HG02610 (cell line): ENCODE data around the gene CLC.
"Not testable (repeated sequence)": the region's sequence is repeated elsewhere in the genome, so short reads cannot be mapped to it uniquely, and the experiment has no call there.

ENCODE experiments used
- ATAC-seq: cut with Tn5 transposase; IDR thresholded peaks from one replicate; pipeline ENCODE4 v1.9.1; 2021; ENCODE audit warnings: mild to moderate bottlenecking, moderate library complexity; ENCODE audit not compliant: unreplicated experiment

CLC gene

DNA sequence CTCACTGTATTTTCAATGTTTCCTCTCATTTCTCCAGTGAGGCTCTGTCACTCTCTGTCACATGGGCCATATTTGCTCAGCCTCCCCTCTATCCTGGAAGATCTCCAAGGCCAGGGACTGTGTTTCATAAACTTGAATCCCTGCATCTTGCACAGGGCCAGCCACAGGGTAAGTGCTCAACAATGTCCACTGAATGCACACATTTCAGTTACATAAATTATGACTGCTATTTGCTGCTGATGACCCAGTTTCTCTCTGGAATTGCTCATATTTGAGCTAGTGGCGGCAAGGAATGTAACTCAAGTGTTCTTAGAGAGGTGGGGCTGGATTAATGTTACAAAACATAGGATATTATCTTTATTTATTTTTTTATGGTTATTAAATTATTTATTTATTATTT is 6.1 kb downstream of the CLC start:
- no peak for ATAC-seq

DNA sequence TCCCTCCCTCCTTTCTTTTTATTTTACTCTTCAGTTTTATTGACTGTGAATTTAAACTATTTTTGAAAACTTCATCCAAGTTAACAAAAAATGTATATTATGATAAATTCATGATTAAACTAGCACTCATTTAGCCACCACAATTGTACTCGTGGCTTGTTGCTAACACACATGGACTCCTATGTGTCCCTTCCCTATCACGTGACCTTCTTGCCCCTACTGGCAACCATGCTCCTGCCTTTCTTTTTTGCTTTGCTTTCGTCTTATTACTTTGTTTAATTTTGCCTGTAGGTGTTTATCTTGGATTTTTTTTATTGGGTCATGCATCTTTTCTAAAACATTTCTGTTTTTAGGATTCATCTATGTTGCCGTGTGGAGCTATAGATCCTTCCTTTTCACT is 8.2 kb downstream of the CLC start:
- no peak for ATAC-seq

- ATAC-seq, result no peak
Observed at GRCh38 chr19:39728040-39728439, 9.8 kb downstream of the CLC start.

DNA sequence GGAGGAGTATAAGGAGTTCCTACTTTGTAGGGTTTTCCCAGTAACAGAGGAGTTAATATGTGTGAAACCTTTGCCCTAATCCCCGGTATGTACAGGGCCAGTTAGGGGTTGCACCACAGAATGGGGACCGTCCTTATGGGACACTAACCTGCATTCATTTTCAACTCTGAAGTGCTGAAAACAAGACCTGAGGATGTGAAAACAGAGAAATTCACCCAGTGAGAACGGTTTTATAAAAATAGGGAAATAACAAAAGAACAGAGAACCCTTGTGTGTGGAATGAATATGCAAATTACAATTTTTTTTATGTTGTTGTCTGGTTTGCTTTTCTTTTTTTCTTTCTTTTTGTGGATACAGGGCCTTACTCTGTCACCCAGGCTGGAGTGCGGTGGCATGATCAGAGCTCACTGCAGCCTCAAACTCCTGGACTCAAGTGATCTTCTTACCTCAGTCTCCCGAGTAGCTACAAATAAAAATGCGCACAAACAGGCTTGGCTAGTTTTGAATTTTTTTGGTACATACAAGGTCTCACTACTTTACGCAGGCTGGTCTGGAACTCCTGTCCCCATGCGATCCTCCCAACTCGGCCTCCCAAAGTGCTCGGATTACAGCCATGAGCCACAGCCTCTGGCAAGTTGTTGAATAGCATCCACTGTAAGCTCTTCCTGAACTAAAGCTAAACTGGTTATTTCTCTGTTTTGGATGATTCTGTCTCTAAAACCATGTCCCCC is 10.6 kb downstream of the CLC start:
- no peak for ATAC-seq

GRCh38 chr19:39725995-39726394 is 11.8 kb downstream of the CLC start:
- ATAC-seq, result no peak

GRCh38 chr19:39720144-39720543 is 17.7 kb downstream of the CLC start:
- ATAC-seq, result not testable (repeated sequence)

GRCh38 chr19:39710333-39710890 is 27.4 kb downstream of the CLC start:
- ATAC-seq, result no peak

DNA sequence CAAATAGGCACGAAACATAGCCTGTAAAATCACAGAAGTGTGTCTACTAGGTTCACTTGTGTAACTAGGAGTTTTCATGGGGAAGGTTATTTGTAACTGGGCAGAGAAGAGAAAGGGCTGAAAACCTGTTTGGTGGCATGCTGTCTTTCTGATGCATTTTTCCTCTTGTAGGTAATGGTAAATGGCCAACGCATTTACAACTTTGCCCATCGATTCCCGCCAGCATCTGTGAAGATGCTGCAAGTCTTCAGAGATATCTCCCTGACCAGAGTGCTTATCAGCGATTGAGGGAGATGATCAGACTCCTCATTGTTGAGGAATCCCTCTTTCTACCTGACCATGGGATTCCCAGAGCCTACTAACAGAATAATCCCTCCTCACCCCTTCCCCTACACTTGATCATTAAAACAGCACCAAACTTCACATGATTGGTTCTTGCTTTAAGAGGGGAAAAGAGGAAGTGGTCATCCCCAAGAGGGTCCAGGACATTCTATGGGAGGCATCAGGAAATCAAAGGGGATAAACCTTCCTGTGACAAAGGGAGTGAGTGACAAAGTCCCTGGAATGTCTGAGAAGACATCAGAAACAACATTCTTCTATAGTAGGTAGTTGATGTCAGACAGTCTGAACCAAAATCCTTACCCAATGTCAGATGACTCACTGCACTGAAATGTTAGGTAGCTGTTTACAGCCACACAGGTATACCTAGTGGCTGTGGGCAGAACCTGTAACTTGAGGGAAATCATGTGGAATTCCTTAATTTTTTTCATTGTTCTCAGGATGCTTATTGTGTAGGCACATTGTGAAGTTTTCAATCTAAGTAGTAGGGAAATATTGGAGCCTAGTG is 28.6 kb downstream of the CLC start:
- ATAC-seq, result no peak

GRCh38 chr19:39708594-39708993 is 29.2 kb downstream of the CLC start:
- no peak for ATAC-seq

DNA sequence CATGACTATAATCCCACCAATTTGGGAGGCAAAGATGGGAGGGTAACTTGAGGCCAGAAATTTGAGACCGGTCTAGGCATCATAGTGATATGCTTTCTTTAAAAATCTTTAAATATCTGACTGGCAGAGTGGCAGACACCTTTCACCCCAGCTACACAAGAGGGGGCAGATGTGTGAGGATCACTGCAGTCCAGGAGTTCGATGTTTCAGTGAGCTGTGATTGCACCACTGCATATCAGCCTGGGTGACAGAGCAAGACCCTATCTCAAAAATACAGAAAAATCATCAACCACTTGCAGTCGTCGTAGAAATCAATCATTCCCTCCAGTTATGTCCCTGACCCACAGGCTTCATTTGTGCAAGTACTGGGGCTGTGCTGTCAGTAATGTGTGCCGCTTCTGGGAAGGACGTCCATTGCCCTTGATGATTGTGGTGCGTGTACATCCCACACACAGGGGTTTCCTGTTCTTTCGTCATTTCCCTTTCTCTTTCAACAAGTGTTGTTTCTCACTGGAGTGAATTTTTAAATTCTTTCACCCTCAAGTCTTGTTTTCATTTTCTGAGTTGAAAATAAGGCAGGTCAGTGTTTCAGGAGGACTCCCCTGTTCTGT is 32.1 kb downstream of the CLC start:
- no peak for ATAC-seq

DNA sequence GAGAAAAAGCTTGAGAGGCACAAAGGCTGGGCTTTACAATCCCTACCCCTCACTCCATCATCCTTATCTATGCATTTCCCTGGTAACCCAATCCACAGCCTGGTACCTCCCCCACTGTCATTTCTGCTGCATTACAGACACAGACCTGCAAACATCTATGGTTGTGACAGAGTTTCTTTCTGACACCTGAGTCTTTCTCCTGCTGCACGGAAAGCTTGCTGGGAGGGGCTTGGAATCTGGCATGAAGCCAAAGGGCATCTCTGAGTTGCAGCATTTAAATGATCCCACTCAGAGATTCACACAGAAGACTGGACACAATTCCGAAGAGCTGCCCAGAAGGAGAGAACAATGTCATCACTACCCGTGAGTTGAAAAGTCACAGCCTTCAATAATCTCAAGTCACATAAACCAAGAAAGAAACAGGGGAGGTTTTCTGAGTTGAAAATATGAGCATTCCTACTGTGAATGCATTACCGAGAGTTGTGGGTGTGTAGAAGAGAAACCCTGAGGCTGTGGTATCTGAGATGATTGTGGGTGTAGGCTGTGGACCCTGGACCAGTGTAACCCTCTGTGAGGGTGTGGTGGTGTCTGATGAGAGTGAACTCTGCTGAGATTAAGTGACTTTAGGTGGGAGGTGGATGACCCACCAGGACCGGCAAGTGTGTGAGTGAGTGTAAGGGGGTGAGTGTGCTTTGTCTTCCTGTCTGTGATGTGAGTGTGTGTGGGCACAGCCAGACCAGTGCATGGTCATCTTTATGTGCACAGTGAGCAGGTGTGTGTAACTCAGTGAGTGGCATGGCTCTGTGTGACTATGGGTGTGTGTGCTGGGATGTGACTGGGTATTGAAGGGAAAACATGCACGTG is 33.4 kb downstream of the CLC start, which contains the start of gene LGALS14:
Gene LGALS14, plus strand, starts transcription at position 301 of the 864 bp plus-strand sequence. Its CDS starts 48 bp downstream, at position 349.
- no peak for ATAC-seq

DNA sequence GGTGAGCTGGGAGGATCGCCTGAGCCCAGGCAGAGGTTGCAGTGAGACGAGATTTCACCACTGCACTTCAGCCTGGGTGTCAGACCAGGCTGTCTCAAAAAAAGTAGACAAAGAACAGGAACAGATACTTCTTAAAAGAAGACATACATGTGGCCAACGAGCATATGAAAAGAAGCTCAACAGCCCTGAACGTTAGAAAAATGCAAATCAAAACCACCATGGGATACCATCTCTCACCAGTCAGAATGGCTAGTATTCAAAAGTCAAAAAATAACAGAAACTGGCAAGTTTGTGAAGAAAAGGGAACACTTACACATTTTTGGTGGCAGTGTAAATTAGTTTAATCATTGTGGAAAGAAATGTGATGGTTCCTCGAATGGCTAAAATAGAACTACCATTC is 36.5 kb downstream of the CLC start:
- ATAC-seq, result peak; percentile 53

DNA sequence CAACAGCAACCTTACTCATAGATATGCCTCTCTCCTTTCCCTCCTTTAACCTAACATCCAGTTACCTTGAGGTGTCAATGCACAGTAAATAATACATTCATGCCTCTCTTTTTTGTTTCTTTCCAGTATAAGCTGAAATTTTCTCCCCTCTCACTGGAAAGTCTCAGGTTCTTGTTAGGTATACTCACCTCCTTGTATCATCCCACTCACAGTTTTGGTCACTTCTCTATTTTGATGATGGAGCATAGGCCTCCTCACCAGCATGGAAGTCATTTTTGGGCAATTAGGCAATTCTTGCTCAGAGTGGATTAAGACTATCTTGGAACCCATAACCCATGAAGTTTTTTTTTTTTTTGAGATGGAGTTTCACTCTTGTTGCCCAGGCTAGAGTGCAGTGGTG is 39.3 kb downstream of the CLC start:
- ATAC-seq, result no peak

DNA sequence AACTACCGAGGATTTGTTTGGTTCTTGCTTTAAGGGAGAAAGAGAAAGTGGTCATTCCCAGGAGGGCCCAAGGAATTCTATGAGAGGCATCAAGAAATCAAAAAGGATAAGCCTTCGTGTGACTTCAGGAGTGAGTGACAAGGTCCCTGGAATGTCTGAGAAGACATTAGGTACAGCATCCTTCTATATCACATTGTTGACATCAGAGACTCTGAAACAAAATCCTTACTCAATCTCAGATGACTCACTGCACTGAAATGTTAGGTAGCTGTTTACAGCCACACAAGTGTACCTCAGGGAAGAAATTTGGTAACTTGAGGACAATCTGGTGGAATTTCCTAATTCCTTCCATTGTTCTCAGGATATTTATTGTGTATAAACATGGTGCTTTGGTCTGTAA is 41.4 kb downstream of the CLC start:
- ATAC-seq, result no peak

DNA sequence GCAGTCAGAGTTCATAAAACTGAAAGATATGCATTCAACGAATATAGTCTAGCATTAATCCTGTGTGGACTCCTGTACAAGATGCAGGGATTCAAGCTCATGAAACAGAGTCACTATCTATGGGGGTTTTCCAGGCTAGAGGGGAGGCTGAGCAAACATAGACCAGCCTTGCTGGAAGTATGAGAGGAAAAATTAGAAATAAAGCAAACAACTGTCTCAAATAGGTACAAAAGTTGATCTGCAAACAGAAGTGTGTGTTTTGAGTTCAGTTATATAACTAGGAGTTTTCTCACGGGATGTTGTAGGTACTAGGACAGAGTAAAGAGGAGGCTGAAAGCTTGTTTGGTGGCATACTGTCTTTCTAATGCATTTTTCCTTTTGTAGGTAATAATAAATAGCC is 42.1 kb downstream of the CLC start:
- ATAC-seq, result no peak

DNA sequence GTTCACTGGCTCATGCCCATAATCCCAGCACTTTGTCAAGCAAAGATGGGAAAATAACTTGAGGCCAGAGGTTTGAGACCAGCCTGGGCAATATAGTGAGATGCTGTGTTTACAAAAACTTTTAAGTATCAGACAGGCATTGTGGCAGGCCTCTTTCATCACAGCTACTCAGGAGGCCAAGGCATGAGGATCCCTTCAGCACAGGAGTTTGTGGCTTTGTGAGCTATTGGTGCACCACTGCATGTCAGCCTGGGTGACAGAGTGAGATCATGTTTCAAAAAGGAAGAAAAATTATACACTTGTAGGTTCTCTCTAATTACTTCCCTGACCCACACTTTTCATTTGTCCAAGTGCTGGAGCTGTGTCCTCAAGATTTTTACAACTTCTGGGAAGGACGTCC is 45.0 kb downstream of the CLC start:
- no peak for ATAC-seq

GRCh38 chr19:39692166-39692565 is 45.7 kb downstream of the CLC start:
- ATAC-seq, result no peak

GRCh38 chr19:39688637-39689036 is 49.2 kb downstream of the CLC start:
- not testable (repeated sequence) for ATAC-seq

GRCh38 chr19:39686739-39687138 is 51.1 kb downstream of the CLC start:
- no peak for ATAC-seq

DNA sequence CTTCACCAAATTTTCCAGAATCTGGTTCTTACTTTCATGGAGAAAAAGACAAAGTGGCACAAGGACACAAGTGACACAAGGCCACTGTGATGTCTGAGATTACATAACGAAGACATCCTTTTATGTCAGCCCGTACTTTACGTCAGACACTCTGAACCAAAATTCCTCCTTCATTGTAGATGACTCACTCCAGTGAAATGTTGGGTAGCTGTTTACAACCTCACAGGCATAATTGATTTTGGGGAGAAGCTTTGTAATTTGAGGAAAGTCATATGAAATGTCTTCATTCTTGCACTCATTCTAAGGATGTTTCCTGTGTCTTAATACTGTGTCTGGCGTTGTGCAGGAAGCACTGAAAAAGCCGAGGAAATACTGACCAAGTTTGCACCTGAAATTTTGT is 53.6 kb downstream of the CLC start:
- no peak for ATAC-seq

GRCh38 chr19:39681416-39681815 is 56.4 kb downstream of the CLC start:
- ATAC-seq, result no peak
